ENCODE results near the gene PRKN.

Gene PRKN

GRCh38 chr6:162528538-162528937 is 199.0 kb downstream of the PRKN start:
- DNase-seq (ENCODE audit: low read depth) = no peak
- no peak for TF ChIP-seq CTCF (IDR thresholded peaks at IDR 0.05; ENCODE audit: low read length, missing control alignments)
- H3K4me3 ChIP-seq (replicated peaks; ENCODE audit: low read depth, low read length) = no peak overlapping the region

GRCh38 chr6:162526960-162527359 is 200.6 kb downstream of the PRKN start:
- TF ChIP-seq CTCF (IDR thresholded peaks at IDR 0.05; ENCODE audit: low read length, missing control alignments) = no peak
- H3K4me3 ChIP-seq (replicated peaks; ENCODE audit: low read depth, low read length) = no peak overlapping the region
- no peak for DNase-seq (ENCODE audit: low read depth)

GRCh38 chr6:162525181-162525580 is 202.4 kb downstream of the PRKN start:
- no peak for DNase-seq (ENCODE audit: low read depth)
- no peak overlapping the region for H3K4me3 ChIP-seq (replicated peaks; ENCODE audit: low read depth, low read length)
- TF ChIP-seq CTCF (IDR thresholded peaks at IDR 0.05; ENCODE audit: low read length, missing control alignments) = no peak

GRCh38 chr6:162512744-162513143 is 214.8 kb downstream of the PRKN start:
- no peak for TF ChIP-seq CTCF (IDR thresholded peaks at IDR 0.05; ENCODE audit: low read length, missing control alignments)
- no peak for DNase-seq (ENCODE audit: low read depth)
- H3K4me3 ChIP-seq (replicated peaks; ENCODE audit: low read depth, low read length) = no peak overlapping the region

- TF ChIP-seq CTCF (IDR thresholded peaks at IDR 0.05; ENCODE audit: low read length, missing control alignments) = no peak
- H3K4me3 ChIP-seq (replicated peaks; ENCODE audit: low read depth, low read length) = no peak overlapping the region
- no peak for DNase-seq (ENCODE audit: low read depth)
These were observed 230.2 kb downstream of the PRKN start for GRCh38 chr6:162497389-162497788.

- no peak overlapping the region for H3K4me3 ChIP-seq (replicated peaks; ENCODE audit: low read depth, low read length)
- TF ChIP-seq CTCF (IDR thresholded peaks at IDR 0.05; ENCODE audit: low read length, missing control alignments) = no peak
- DNase-seq (ENCODE audit: low read depth) = no peak
These were observed 233.6 kb downstream of the PRKN start for GRCh38 chr6:162493917-162494316.

- TF ChIP-seq CTCF (IDR thresholded peaks at IDR 0.05; ENCODE audit: low read length, missing control alignments) = no peak
- no peak overlapping the region for H3K4me3 ChIP-seq (replicated peaks; ENCODE audit: low read depth, low read length)
- DNase-seq (ENCODE audit: low read depth) = no peak
These were observed 235.9 kb downstream of the PRKN start for GRCh38 chr6:162491637-162492036.
